Activated T-cell treated with anti-CD3 and anti-CD28 coated beads, Interleukin-2, amount 50 U/mL, for 4 hours (primary cell): Measurements from ENCODE around the gene CXCL12. TPM values are rescaled to one million over a fixed set of nuclear protein-coding genes. Genes with fewer than 3 reads are reported as not detected.

Experiments
- ATAC-seq, 2 donors: fragments of 200-7000 bp; cut with Tn5 transposase; one replicate each; pipeline ENCODE4 v1.10.0; 2021
- DNase-seq: peaks from one replicate; pipeline ENCODE4 v3.0.0-alpha.2; 2020
- H3K27me3 Mint-ChIP-seq: one replicate; pipeline ENCODE4 v1.8.0; 2021; ENCODE audit warnings: low read depth, mixed read lengths
- H3K36me3 Mint-ChIP-seq: one replicate; pipeline ENCODE4 v1.8.0; 2022; ENCODE audit warnings: mixed read lengths; ENCODE audit not compliant: insufficient read depth
- H3K4me1 Mint-ChIP-seq: one replicate; pipeline ENCODE4 v1.8.0; 2021; ENCODE audit warnings: low read depth, mixed read lengths
- H3K4me3 Mint-ChIP-seq: one replicate; pipeline ENCODE4 v1.8.0; 2021; ENCODE audit warnings: mild to moderate bottlenecking, moderate library complexity, mixed read lengths
- H3K9me3 Mint-ChIP-seq: one replicate; pipeline ENCODE4 v1.8.0; 2021; ENCODE audit warnings: mixed read lengths
- total RNA-seq, 3 donors: library from RNA; stranded (reverse); gene quantifications; one replicate each; pipeline ENCODE4 v1.2.1, GENCODE V29; 2021

The CXCL12 gene
- total RNA-seq, 3 donors from 2014 or later: 0.13 to 0.16 TPM; not detected in 1

DNA sequence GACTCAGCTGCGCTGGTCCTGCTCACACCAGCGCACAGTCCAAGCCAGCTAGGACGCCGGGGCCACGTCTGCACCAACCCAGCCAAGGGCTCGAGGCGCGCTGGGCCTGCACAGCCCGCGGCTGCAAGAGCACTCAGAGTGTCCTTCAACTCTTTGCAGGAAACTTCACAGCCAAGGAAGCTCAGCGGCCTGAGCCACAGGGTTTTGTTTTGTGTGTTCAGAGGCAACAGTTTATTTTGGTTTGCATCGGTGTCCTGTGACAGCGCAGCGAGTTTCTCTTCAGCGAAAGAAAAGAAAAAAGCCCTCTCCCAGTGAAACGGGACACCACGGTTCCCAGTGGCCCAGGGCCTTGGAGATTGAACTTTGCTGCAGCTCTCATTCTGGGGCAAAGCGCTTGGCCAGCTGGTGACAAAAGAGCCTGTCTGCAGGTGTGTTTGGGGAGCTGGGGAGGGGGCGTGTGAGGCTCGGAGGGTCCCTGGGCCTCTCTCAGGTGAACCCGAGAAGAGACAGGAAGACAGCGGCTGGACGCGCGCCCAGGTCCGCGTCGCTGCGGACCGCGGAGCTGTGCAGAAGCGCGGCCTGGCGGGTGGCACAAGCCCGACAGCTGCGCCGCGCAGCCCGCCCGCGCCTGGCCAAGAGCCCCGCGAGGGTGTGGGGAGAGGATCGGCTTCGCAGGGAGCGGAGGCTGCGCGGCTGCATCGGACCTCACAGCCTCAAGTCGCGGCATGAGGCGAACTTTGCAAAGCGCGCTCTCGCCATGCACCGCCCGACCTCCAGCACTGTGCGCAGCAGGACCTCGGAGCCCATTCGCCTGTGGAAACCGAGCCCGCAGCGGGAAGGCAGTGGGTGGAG lies 922 bp downstream of the CXCL12 start:
- ATAC-seq: peak in 1 of 2 donors; percentile 16
- Mint-ChIP-seq H3K27me3 (peaks cover 45% of the 10 kb centered on the region), H3K4me3 (no peak overlapping the region), H3K9me3 (no peaks in the 10 kb centered on the region), H3K36me3 (no peaks in the 10 kb centered on the region), H3K4me1 (peaks cover 8% of the 10 kb centered on the region)
- DNase-seq: no peak

DNA sequence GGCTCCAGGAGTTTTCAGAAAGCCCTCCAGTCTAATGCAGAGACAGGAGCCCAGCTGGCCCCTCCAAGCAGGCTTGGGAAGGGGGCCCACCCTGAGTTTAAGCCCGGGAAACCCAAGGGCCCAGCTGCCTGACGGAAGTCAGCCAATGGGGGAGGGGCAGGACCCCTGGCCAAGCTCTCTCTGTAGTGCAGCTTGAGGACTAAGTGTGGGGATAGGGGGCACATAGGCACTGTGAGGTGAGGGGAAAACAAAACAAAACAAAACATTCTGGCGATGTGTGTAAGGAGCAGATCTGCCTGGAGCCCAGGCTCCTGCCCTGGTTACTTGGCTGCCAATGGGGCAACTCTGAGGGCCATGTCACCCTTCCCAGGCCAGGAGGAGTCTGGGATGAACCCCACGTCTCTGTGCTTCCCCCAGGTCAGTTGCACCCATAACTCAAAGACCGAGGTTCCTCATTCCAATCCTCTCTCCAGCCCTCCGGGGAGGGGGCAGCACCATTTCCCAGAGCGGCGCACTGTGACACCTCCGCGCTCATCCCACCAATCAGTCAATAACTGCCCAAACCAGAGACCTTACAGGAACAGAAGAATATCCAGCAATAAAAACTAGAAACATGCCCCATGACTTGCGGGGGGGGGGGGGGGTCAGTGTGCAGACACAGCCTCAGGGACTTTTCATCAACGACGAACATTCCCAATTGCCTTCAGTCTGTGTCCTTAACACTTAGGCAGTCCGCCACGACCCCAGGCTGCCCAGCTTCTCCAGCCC lies 1.7 kb downstream of the CXCL12 start:
- no peak overlapping the region for H3K4me3 Mint-ChIP-seq
- ATAC-seq (no peak), DNase-seq (no peak)
- H3K9me3 Mint-ChIP-seq: no peaks in the 10 kb centered on the region
- no peaks in the 10 kb centered on the region for H3K36me3 Mint-ChIP-seq
- H3K27me3 Mint-ChIP-seq: peaks cover 40% of the 10 kb centered on the region
- peaks cover 8% of the 10 kb centered on the region for H3K4me1 Mint-ChIP-seq

DNA sequence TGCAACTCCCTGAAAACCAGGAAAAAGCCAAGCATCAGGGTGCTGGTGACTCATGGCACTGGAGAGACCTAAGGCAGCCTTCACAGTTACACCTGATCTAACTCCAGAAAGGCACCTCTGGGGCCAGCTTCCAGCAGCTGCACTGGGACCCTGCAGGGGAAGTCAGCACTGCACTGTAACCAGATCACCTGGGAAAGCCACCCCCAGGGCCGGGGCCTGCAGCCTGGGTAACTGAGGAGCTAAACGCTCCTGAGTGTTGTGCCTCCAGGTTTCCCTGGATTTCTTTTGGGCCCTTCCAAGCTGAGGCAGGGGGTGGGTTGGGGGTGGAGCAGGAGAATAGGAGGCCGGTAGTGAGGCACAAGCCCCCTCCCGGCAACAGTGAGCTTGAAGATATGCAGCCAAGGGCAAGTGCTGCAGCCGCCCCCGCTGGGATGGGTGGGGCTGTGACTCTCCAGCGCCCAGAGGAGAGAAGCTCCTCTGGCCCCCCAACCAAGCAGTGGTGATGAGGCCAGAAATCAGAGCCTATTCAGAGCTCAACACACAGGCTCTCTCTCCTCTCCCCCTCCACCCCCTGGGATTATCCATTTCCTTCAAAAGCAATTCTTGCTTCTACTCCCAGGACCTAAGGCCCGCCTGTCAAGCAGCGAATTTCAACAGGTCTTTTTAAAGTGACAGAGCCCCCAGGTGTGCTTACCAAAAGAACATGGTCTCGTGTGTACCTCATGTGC lies 2.6 kb downstream of the CXCL12 start:
- H3K27me3 Mint-ChIP-seq: peaks cover 35% of the 10 kb centered on the region
- H3K9me3 Mint-ChIP-seq: no peaks in the 10 kb centered on the region
- H3K4me1 Mint-ChIP-seq: peaks cover 8% of the 10 kb centered on the region
- ATAC-seq: no peak
- DNase-seq: no peak
- no peak overlapping the region for H3K4me3 Mint-ChIP-seq
- H3K36me3 Mint-ChIP-seq: no peaks in the 10 kb centered on the region

DNA sequence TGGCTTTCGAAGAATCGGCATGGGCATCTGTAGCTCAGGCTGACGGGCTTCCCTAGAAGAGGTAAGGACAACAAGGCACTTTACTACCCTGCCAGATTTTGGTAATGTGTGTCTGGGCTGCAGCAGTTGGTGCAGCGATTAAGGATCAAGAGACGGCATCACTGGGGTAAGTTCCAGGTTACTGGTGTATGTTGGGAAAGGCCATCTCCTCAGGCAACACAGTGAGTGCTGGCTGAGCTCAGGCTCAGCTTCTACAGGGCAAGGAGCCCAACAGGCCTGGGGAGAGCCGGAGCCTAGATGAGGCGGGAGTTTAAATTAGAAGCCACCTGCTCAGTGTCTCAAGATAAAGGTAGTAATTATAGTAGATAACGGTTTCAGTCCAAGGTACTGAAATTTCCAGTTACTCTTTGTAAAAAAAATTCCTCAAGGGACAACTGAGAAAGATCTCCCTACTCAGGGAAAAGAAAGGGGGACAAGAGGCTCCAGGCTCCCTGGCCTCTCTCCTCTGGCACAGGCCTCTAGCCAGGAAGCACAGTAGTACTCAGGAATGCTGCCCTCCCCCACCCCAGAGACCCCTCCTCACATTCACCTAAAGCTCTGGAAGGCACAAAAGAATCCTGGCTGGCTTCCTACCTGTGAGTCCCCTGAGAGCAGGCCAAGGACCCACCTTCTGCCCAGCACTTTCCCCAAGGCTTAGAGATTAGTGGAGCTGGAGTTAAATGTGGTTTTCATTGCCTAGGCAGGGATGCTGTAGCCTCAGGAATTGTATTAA lies 3.9 kb downstream of the CXCL12 start:
- ATAC-seq (no peak), DNase-seq (no peak)
- H3K4me1 Mint-ChIP-seq: peaks cover 4% of the 10 kb centered on the region
- H3K36me3 Mint-ChIP-seq: no peaks in the 10 kb centered on the region
- no peaks in the 10 kb centered on the region for H3K9me3 Mint-ChIP-seq
- peaks cover 30% of the 10 kb centered on the region for H3K27me3 Mint-ChIP-seq
- H3K4me3 Mint-ChIP-seq: no peak overlapping the region

DNA sequence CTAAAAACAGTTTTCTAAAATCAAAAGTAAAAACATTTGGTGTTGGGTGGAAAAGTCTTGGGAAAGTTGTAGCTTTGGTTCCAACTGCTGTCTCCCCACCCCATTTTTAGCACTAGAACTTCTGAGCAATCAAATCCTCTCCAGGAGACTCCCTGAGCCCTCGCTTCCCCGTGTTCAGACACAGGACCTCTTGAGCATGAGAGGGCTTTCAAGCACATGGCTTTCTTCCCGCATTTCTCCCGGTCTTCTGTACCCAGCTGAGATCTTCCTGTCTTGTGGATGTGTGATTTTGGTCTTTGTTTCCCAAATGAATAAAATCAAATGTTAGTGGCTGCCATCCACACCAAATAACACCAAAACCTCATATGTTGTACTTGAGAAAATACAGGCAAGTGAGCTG lies 5.0 kb downstream of the CXCL12 start:
- no peak for DNase-seq
- Mint-ChIP-seq H3K4me3 (no peak overlapping the region), H3K36me3 (no peaks in the 10 kb centered on the region), H3K4me1 (no peaks in the 10 kb centered on the region), H3K27me3 (peaks cover 21% of the 10 kb centered on the region), H3K9me3 (no peaks in the 10 kb centered on the region)
- ATAC-seq: no peak

DNA sequence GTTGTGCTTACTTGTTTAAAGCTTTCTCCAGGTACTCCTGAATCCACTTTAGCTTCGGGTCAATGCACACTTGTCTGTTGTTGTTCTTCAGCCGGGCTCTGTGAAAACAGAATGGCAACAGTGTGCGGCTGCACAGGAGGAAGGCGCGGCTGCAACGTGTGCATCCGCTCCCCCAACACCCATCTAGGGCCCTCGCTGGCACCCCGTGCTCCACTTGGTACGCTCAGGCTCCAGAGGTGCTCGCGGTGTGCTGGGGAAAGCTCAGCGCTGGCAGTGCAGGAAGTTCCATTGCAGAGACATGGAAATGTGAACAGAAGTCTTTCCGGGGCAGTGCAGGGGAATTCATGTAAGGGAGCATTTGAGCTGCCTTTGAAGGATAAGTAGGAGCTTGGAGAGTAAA lies 6.3 kb downstream of the CXCL12 start:
- H3K4me1 Mint-ChIP-seq: no peaks in the 10 kb centered on the region
- H3K4me3 Mint-ChIP-seq: no peak overlapping the region
- no peaks in the 10 kb centered on the region for H3K36me3 Mint-ChIP-seq
- peaks cover 17% of the 10 kb centered on the region for H3K27me3 Mint-ChIP-seq
- H3K9me3 Mint-ChIP-seq: no peaks in the 10 kb centered on the region
- ATAC-seq: no peak
- no peak for DNase-seq

DNA sequence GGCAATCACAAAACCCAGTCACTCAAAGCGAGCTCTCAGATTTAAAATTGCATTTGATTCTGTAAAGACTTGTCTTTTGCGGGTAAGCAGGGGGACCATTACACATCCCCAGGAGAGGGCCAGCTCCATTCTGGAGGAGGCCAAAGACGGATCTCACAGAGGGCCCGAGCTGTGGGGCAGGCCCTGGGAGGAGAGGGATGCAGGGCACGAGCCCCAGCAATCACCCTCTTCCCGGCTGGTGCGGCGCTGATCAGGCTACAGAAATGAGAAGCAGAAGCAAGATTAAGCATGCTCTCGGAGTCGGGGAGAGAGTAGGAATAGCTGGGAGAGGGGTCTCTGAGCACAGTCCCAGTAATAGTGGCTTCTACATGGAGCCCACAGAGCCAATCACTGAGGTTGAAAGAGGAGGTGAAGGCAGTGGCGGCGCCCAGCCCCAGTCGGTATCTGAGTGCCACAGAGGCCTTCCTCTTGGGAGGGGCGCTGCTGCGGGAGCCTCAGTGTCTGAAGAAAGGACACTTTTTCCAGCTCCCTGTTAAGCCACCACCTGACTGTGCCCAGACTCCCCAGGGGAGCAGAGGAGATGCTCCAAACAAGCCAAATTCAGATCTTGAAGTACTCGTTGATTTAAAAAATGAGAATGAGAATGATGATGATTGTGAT lies 7.1 kb downstream of the CXCL12 start:
- peaks cover 9% of the 10 kb centered on the region for H3K27me3 Mint-ChIP-seq
- no peaks in the 10 kb centered on the region for H3K36me3 Mint-ChIP-seq
- no peak for ATAC-seq
- no peak overlapping the region for H3K4me3 Mint-ChIP-seq
- no peaks in the 10 kb centered on the region for H3K4me1 Mint-ChIP-seq
- H3K9me3 Mint-ChIP-seq: no peaks in the 10 kb centered on the region
- DNase-seq: no peak

DNA sequence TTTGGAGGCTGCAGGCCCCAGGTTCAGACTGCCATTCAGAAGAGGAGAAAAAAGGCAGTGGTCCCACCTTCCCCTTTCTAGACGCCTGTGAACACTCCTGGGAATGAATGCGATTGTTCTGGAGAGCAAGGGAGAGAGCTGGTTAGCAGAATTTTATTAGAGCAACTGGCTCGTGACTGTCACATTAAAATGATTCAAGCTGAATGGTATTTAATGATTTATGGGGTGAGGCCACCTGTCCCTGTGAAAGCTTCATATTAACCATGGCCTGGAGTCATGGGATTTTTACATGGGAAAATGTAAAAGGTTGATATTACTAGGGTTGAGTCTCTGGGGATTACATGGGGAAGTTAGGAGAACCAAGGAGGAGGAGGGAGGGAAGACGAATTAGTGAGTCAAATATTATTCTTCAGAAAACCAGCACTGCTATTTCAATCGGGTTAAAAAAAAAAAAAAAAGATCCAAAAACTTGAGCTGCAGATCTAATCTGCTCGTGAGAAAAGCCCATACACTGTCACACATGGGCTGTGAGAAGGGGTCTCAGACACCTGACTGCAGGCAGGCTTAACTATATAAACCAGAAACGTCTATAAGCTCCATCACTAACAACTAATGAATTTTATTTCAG lies 8.3 kb downstream of the CXCL12 start:
- H3K36me3 Mint-ChIP-seq: no peaks in the 10 kb centered on the region
- no peak for DNase-seq
- H3K9me3 Mint-ChIP-seq: no peaks in the 10 kb centered on the region
- H3K4me1 Mint-ChIP-seq: no peaks in the 10 kb centered on the region
- no peak for ATAC-seq
- H3K4me3 Mint-ChIP-seq: no peak overlapping the region
- H3K27me3 Mint-ChIP-seq: peaks cover 4% of the 10 kb centered on the region

DNA sequence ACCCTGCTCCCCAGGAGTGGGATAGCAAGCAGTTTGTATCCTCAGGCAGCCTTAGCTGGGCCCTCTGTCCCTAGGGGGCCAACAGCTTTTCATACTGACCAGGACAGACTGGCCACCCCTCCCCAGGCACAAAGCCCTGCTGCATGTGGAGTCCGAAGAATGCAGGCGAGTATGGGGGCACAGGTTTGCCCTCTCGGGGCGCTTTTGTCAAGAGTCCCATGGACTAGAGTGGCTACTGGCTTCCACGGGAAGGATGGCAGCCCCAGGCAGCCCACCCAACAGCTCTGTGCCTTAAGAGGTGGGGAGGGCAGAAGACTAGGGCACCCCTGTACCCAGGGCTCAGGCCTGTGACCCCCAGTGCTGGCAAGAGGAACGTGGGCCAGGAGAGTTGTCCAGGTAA lies 10.7 kb downstream of the CXCL12 start:
- H3K9me3 Mint-ChIP-seq: no peaks in the 10 kb centered on the region
- peaks cover 2% of the 10 kb centered on the region for H3K27me3 Mint-ChIP-seq

DNA sequence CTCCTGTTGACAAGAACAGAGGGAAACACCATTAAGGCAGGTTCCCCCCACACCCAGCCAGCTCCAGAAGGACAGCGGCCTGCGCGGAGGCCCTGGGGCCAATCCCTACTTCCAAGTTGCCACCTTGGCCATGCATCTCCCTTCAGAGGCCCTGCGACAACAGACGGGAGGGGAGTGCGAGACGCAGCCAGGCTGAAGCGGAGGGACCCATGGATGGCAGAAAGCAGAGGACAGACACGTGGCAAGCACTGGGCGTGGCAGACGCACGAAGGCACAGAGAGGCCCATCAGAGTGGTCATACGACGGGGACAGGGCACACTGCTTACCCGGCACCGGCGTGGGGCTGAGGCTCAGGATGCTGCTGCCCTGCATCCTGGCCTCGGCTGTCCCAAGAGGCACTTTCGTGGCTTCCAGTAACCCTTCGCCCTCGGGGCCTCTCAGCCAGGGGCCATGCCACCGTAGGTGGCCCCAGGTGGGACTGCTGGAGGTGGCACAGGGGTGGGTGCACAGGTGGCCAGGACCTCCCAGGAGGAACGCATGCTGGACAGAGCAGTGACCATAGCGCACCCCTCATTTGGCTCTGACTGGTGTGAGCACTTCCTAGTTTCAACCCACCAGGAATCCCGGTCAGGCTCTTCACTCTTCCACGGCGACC lies 11.4 kb downstream of the CXCL12 start:
- Mint-ChIP-seq H3K27me3 (peaks cover 2% of the 10 kb centered on the region), H3K4me1 (no peaks in the 10 kb centered on the region), H3K36me3 (no peaks in the 10 kb centered on the region), H3K4me3 (no peak overlapping the region), H3K9me3 (no peaks in the 10 kb centered on the region)
- DNase-seq: no peak
- no peak for ATAC-seq

More for the DNA sequence above, 10.7 kb downstream of the CXCL12 start:
- H3K4me3 Mint-ChIP-seq: no peak overlapping the region
- H3K4me1 Mint-ChIP-seq: no peaks in the 10 kb centered on the region
- no peaks in the 10 kb centered on the region for H3K36me3 Mint-ChIP-seq
- ATAC-seq (no peak), DNase-seq (no peak)

DNA sequence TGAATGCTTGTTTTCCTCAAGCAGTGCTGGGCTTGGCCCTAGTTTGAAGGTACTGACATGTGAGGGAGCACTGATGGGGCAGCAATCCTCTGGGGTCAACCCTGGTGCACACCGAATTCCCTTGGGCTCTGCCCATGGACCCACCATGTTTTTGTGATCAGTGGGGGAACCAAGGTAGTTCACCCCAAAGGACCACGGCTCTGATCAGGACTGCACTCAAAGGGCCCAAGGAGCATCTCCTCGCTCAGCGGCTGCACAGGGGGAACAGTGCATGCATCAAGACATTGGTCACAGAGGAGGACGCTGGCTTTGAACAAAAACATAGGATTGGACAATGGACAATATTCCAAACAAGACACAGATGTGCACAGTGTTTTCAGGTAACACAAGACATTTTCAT lies 12.7 kb downstream of the CXCL12 start:
- no peaks in the 10 kb centered on the region for H3K9me3 Mint-ChIP-seq
- H3K36me3 Mint-ChIP-seq: no peaks in the 10 kb centered on the region
- peaks cover 2% of the 10 kb centered on the region for H3K27me3 Mint-ChIP-seq

DNA sequence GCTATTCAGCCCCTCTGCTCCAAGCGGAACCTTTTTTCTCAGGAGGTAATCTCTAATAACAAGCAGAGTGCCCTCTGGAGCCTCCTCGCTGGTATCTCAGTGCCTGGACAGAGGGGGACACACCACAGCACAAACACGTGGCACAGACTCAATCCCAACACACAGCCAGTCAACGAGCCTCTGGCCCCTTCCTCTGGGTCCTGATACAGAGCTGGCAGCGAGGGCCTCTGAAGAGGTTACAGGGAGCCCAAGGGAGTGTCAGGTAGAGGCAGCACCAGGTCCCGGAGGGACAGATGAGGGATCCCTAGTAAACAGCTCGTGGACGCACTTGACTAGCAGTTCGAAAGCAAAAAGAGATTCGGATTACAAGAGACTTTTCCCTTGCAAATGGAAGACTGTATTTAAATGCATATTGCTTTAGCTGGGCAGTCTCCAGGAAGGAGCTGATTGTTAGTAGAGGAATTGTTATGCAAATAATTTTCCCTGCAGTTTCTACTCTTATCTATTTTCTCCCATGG lies 14.1 kb downstream of the CXCL12 start:
- no peak for DNase-seq
- H3K4me1 Mint-ChIP-seq: no peaks in the 10 kb centered on the region
- no peaks in the 10 kb centered on the region for H3K9me3 Mint-ChIP-seq
- H3K4me3 Mint-ChIP-seq: no peak overlapping the region
- no peaks in the 10 kb centered on the region for H3K36me3 Mint-ChIP-seq
- ATAC-seq: no peak
- peaks cover 2% of the 10 kb centered on the region for H3K27me3 Mint-ChIP-seq

More for the DNA sequence above, 12.7 kb downstream of the CXCL12 start:
- Mint-ChIP-seq H3K4me3 (no peak overlapping the region), H3K4me1 (no peaks in the 10 kb centered on the region)
- DNase-seq (no peak), ATAC-seq (no peak)

DNA sequence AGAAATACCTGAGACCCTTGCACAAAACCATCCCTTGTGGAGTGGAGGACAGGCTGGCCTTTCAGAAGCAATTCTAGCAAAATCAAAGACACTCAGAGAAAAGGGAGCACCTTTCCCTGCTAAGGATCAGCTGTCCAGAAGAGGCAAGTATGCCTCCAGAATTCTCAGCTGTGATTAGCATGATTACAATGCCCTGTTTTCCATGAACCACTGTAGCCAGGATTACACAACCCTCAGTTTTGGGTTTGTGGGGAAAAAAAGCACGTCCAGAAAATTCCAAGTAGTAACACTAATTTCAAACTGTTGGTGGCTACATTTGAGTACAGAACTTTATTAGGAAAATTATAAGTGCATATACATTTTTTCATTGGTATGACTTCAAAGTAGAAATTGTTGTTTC lies 15.0 kb downstream of the CXCL12 start:
- H3K36me3 Mint-ChIP-seq: no peaks in the 10 kb centered on the region
- DNase-seq (no peak), ATAC-seq (no peak)
- no peaks in the 10 kb centered on the region for H3K9me3 Mint-ChIP-seq
- no peaks in the 10 kb centered on the region for H3K4me1 Mint-ChIP-seq
- H3K4me3 Mint-ChIP-seq: no peak overlapping the region
- H3K27me3 Mint-ChIP-seq: peaks cover 2% of the 10 kb centered on the region
